Left renal cortex interstitium (tissue), 4 donors: ENCODE results near the gene RECQL. TPM values are rescaled to one million over a fixed set of nuclear protein-coding genes. Genes with fewer than 3 reads are reported as not detected.
A peak's percentile ranks its signal among the peaks of the same experiment; 100 is the strongest.
"Not testable (repeated sequence)": the region's sequence is repeated elsewhere in the genome, so short reads cannot be mapped to it uniquely, and the experiment has no call there.

Experiments used
- DNase-seq, 4 donors: peaks; one replicate each; pipeline ENCODE4 v3.0.0-alpha.2; 2013; ENCODE audit warnings: low read depth in 4 of 4, low spot score in 2 of 4, missing footprints in 1 of 4
- polyA plus RNA-seq, 4 donors: library from polyadenylated mRNA; unstranded; fragments of 120-200 nt; gene quantifications; one replicate each; pipeline ENCODE4 v1.2.1, GENCODE V29; 2013; ENCODE audit not compliant: insufficient read length in 4 of 4

The RECQL gene
- polyA plus RNA-seq, 4 donors = 26.8 to 36.7 (median 31.9) TPM

- no peak for DNase-seq
These were observed 1.4 kb upstream of the RECQL start for GRCh38 chr12:21502872-21503271.

- DNase-seq = peak in 2 of 4 donors; percentile 7 to 15
These were observed 695 bp upstream of the RECQL start for GRCh38 chr12:21502164-21502496.

DNA sequence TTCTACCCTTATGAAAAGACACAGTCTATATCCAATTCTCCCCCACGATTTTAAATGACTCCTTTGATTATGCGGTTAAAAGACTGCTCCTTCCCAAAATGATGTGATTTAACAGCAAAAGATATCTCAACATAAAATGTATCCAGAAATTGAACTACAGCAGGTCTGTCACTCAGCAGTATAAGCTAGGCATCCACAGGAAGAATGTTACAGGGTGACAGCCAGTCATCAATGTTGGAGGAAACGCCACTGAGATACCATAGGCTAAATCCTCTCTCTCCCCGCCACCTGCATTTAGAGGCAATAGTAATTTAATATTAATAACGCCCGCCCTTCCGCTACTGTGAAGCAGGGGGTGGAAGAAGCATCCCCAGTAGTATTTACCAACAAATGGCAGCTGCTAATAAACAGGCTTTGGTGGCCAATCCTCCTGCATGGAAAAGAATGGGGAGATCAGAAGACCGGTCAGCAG is 613 bp downstream of the RECQL start:
- DNase-seq = no peak

- DNase-seq = no peak
These were observed 1.7 kb downstream of the RECQL start for GRCh38 chr12:21499765-21500164.

DNA sequence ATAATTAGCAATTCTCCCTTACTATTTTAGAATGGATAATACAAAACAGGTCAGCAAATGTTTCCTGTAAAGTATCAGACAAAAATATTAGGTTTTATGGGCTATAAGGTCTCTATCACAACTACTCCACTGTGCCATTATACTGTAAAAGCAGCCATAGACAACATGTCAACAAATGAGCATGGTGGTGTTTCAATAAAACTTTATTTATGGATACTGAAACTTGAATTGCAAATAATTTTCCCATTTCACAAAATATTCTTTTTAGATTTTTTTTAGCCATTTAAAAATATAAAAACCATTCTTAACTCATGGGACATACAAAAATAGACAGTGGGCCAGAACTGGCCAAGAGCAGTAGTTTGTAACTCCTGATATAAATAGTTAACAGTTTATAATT is 15.4 kb downstream of the RECQL start:
- DNase-seq = no peak

DNA sequence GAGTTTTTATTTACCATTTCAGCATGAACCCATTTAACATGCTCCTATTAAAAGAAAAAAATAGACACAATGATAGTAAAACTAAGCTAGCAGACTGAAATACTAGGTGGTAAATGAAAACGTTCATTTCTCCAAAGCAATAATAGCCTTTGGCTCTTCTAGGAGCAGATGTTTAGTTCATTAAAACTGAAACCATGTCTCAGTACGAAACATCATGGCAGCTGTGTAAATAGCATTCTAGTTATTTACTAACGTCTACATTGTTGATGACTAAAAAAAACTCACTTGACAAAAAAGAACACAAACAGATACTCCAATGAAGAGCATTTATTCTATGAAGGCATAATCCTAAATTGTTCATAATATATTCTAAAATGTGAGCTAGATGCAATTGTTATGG is 17.9 kb downstream of the RECQL start:
- DNase-seq = no peak

- DNase-seq = no peak
These were observed 22.5 kb downstream of the RECQL start for GRCh38 chr12:21478756-21479455.

DNA sequence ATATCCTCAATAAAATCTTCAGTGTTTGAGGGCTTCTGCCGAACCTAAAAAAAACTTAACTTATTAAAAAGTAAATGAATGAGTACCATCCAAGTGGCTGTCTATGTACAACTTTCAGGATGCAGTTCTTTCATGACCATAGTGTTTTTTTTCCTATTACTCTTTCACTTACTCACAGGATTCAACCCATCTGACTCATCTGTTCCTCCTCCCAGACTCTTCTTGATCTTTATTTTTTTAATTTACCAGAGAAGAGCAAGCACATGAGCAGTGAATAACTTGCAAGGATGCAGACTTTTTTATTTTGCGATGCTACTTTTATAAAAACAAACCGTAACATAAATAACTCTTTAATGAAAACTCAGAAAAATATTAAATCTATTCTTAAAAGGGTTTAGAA is 24.5 kb downstream of the RECQL start:
- no peak for DNase-seq

DNA sequence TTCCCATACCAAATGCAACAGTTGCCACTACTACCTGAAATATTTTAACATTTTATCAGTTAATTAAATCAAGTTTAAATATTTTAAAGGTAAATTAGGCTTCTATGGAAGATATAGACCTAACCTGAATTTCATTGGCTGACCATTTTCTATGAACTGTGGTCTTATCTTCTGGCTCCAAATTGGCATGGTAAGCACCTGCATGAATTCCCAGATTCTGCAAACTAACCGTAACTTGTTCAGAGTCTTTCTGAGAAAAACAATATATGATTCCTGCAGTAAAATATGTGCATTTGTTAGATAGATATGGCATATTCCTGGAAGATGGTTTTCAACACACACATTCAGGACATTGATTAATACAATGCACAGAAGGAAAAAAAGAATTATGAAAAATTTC is 25.9 kb downstream of the RECQL start:
- no peak for DNase-seq

GRCh38 chr12:21472197-21472823 is 29.1 kb downstream of the RECQL start:
- DNase-seq = no peak

- DNase-seq = no peak
These were observed 30.1 kb downstream of the RECQL start for GRCh38 chr12:21471294-21471693.

DNA sequence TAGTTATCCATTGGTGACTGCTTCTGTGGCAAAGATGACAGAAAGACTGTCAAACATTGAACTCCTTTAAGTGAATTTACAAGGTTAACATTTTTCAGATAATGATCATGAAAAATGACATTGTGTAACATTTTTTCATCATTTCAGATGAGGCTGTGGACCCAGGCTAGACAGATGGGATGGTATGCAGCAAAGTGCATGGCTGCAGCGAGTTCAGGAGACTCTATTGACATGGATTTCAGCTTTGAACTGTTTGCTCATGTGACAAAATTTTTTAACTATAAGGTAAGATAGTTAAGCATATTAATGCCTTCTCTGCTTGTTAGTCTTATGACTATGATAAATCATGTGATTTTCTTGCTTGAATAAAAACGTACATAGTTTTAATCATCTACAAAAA is 34.1 kb downstream of the RECQL start:
- DNase-seq = not testable (repeated sequence)

GRCh38 chr12:21459474-21459873 is 42.0 kb downstream of the RECQL start:
- DNase-seq = no peak

DNA sequence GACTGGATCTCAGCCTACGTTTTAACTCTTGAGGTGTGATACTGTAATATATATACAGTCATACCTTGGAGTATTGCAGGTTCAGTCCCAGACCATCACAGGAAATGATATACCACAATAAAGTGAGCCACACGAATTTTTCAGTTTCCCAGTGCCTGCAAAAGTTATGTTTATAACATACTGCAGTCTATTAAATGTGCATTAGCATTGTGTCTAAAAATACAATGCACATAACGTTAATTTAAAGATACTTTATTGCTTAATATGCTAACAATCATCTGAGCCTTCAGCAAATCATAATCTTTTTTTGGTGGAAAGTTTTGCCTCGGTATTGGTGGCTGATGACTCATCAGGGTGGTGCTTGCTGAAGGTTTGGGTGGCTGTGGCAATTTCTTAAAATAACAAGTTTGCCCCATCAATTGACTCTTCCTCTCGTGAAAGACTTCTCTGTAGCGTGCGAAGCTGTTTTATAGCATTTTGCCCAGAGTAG is 45.1 kb downstream of the RECQL start:
- DNase-seq = no peak

DNA sequence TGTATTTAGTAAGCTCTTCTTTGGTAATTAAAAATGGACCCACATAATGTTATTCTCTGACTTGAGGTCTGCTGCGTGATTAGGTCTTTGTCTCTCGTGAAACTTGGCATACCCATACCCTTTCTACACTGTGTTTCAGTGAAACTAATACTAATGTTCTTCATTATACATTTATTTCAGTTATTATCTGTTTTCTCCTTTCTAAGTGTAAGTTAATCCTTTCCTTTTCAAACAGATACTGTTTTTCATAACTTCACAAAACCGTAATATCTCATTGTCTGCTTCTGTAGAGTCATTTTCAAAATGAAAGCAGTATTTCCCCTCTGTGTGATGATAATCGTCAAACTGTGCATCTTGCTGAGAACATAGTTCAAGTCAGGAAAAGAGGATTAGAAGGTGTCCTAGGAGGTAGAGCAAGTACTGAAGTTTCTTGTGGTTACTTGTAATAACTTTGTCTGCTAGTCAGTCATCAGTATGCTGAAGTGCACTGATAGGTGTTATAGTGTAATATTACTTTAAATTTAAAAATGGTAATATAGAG is 48.1 kb downstream of the RECQL start:
- no peak for DNase-seq

DNA sequence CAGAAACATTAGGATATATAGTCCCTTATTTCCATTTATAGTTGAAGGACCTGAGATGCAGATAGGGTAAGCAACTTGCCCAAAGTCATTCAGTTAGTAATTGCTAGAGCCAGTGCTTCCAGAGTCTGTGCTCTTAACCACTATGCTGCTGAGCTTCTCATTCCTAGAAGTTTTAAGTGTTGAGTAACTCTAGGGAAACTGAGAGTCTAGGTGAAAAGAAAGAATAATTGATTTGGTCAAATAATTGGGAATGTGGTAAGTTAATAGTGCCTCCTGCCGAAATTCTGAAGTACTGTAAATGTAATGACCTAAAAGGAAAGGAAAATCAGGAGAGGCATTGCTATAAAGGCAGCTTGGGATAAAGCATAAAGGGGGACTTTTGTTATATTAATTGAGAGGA is 49.9 kb downstream of the RECQL start:
- no peak for DNase-seq

GRCh38 chr12:21444193-21445146 is 57.0 kb downstream of the RECQL start:
- DNase-seq = no peak

GRCh38 chr12:21439347-21439746 is 62.1 kb downstream of the RECQL start:
- no peak for DNase-seq

GRCh38 chr12:21438643-21439042 is 62.8 kb downstream of the RECQL start:
- no peak for DNase-seq

DNA sequence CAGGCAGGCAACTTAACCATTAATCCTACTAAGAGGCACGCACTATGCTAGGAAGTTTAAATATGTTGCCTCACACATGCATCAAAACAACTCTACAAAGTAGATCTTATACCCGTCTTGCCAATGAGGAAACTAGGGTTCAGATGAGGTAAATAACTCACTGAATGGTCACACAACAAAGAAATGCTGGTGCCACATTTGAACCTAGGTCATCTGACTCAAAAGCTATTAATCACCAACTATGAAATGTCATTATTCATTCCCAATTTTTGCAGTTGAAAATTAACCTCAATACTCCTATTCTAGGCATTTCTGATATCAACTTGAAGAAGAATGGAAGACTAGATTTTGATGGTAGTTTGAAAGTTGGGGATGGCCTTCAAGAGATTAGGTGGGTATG is 66.7 kb downstream of the RECQL start:
- no peak for DNase-seq

- DNase-seq = no peak
These were observed 67.9 kb downstream of the RECQL start for GRCh38 chr12:21433525-21433924.
